Measurements from ENCODE around the gene TSPYL2.

The TSPYL2 gene

GRCh38 chrX:53126377-53126776, 44.2 kb downstream of the TSPYL2 start:
- H3K27ac ChIP-seq (ENCODE audit: low read depth, low read length, poor library complexity, severe bottlenecking) = no peak overlapping the region
- no peaks in the 10 kb centered on the region for H3K9me3 ChIP-seq (ENCODE audit: low read length)
- no peak overlapping the region for H3K4me2 ChIP-seq (ENCODE audit: low read length)
- H3K79me2 ChIP-seq (ENCODE audit: insufficient read depth, low read length) = no peaks in the 10 kb centered on the region
- H2AFZ ChIP-seq (ENCODE audit: low read length) = no peak overlapping the region
- TF ChIP-seq EZH2 (IDR thresholded peaks at IDR 0.05; ENCODE audit: borderline replicate concordance, low read length) (no peak), CTCF (IDR thresholded peaks at IDR 0.05; ENCODE audit: low read length) (no peak)
- H3K4me3 ChIP-seq (ENCODE audit: low read depth, low read length, poor library complexity, severe bottlenecking) = no peak overlapping the region
- H3K36me3 ChIP-seq (ENCODE audit: insufficient read depth, low read length) = peaks cover 9% of the 10 kb centered on the region; the same call in 1 of the 2 replicates
- H3K27me3 ChIP-seq (ENCODE audit: insufficient read depth, low read length) = no peaks in the 10 kb centered on the region
- no peaks in the 10 kb centered on the region for H3K4me1 ChIP-seq (ENCODE audit: insufficient read depth, low read length, severe bottlenecking)
- no peaks in the 10 kb centered on the region for H3F3A ChIP-seq (ENCODE audit: insufficient read depth, low read length)
- H3K9ac ChIP-seq (ENCODE audit: low read length) = no peak overlapping the region
- H3K9me2 ChIP-seq (ENCODE audit: low read depth, low read length) = no peaks in the 10 kb centered on the region
- no peaks in the 10 kb centered on the region for H4K20me1 ChIP-seq (ENCODE audit: insufficient read depth, low read length)

- Histone ChIP-seq H4K20me1 (ENCODE audit: insufficient read depth, low read length) (no peaks in the 10 kb centered on the region), H3K27me3 (ENCODE audit: insufficient read depth, low read length) (no peaks in the 10 kb centered on the region), H3F3A (ENCODE audit: insufficient read depth, low read length) (no peaks in the 10 kb centered on the region), H3K79me2 (ENCODE audit: insufficient read depth, low read length) (no peaks in the 10 kb centered on the region), H3K27ac (ENCODE audit: low read depth, low read length, poor library complexity, severe bottlenecking) (no peak overlapping the region), H3K4me3 (ENCODE audit: low read depth, low read length, poor library complexity, severe bottlenecking) (no peak overlapping the region), H3K9ac (ENCODE audit: low read length) (no peak overlapping the region), H3K9me3 (ENCODE audit: low read length) (no peaks in the 10 kb centered on the region), H3K9me2 (ENCODE audit: low read depth, low read length) (no peaks in the 10 kb centered on the region), H3K36me3 (ENCODE audit: insufficient read depth, low read length) (peaks cover 9% of the 10 kb centered on the region; the same call in 1 of the 2 replicates), H3K4me2 (ENCODE audit: low read length) (no peak overlapping the region), H2AFZ (ENCODE audit: low read length) (no peak overlapping the region), H3K4me1 (ENCODE audit: insufficient read depth, low read length, severe bottlenecking) (no peaks in the 10 kb centered on the region)
- TF ChIP-seq CTCF (IDR thresholded peaks at IDR 0.05; ENCODE audit: low read length) (no peak), EZH2 (IDR thresholded peaks at IDR 0.05; ENCODE audit: borderline replicate concordance, low read length) (no peak)
These were observed 46.1 kb downstream of the TSPYL2 start for GRCh38 chrX:53128097-53128749.

GRCh38 chrX:53133400-53133799, 51.2 kb downstream of the TSPYL2 start:
- TF ChIP-seq EZH2 (IDR thresholded peaks at IDR 0.05; ENCODE audit: borderline replicate concordance, low read length) (no peak), CTCF (IDR thresholded peaks at IDR 0.05; ENCODE audit: low read length) (no peak)
- Histone ChIP-seq H3K4me1 (ENCODE audit: insufficient read depth, low read length, severe bottlenecking) (no peaks in the 10 kb centered on the region), H4K20me1 (ENCODE audit: insufficient read depth, low read length) (no peaks in the 10 kb centered on the region), H3K4me3 (ENCODE audit: low read depth, low read length, poor library complexity, severe bottlenecking) (no peak overlapping the region), H3K9ac (ENCODE audit: low read length) (no peak overlapping the region), H3K36me3 (ENCODE audit: insufficient read depth, low read length) (no peaks in the 10 kb centered on the region), H3K9me3 (ENCODE audit: low read length) (no peaks in the 10 kb centered on the region), H3K27me3 (ENCODE audit: insufficient read depth, low read length) (no peaks in the 10 kb centered on the region), H3K9me2 (ENCODE audit: low read depth, low read length) (no peaks in the 10 kb centered on the region), H3F3A (ENCODE audit: insufficient read depth, low read length) (no peaks in the 10 kb centered on the region), H2AFZ (ENCODE audit: low read length) (no peak overlapping the region), H3K4me2 (ENCODE audit: low read length) (no peak overlapping the region), H3K27ac (ENCODE audit: low read depth, low read length, poor library complexity, severe bottlenecking) (no peak overlapping the region), H3K79me2 (ENCODE audit: insufficient read depth, low read length) (no peaks in the 10 kb centered on the region)
